MM.1S (cell line): Measurements from ENCODE around the gene KIF17.

Experiments used
- DNase-seq: peaks from one replicate; pipeline ENCODE4 v3.0.0-alpha.2; 2015
- H2AFZ ChIP-seq: fragments of 300-600 bp; sonication (generic); 2 replicates; pipeline ENCODE4 v1.6.0; 2016; ENCODE audit warnings: antibody characterized with exemption, low read length
- H3F3A ChIP-seq: fragments of 300-600 bp; sonication (generic); 2 replicates; pipeline ENCODE4 v1.6.1; 2016; ENCODE audit warnings: mild to moderate bottlenecking, antibody characterized with exemption, low read length, moderate library complexity, mixed read lengths; ENCODE audit not compliant: insufficient read depth
- H3K27ac ChIP-seq: fragments of 300-600 bp; sonication (generic); 2 replicates; pipeline ENCODE4 v1.5.1; 2016; ENCODE audit warnings: mild to moderate bottlenecking, low read length
- H3K27me3 ChIP-seq: fragments of 300-600 bp; sonication (generic); replicated peaks from 2 replicates; pipeline ENCODE4 v1.6.0; 2016; ENCODE audit warnings: low read length; ENCODE audit not compliant: insufficient read depth
- H3K36me3 ChIP-seq: fragments of 300-600 bp; sonication (generic); replicated peaks from 2 replicates; pipeline ENCODE4 v1.6.1; 2016; ENCODE audit warnings: mild to moderate bottlenecking, low read length, mixed read lengths; ENCODE audit not compliant: insufficient read depth
- H3K4me1 ChIP-seq: fragments of 300-600 bp; sonication (generic); 2 replicates; pipeline ENCODE4 v1.6.1; 2016; ENCODE audit warnings: low read length, mixed read lengths
- H3K4me2 ChIP-seq: fragments of 300-600 bp; sonication (generic); 2 replicates; pipeline ENCODE4 v1.6.0; 2016; ENCODE audit warnings: low read depth, low read length
- H3K4me3 ChIP-seq: fragments of 300-600 bp; sonication (generic); 2 replicates; pipeline ENCODE4 v1.5.1; 2016; ENCODE audit warnings: low read length, mixed read lengths
- H3K79me2 ChIP-seq: fragments of 300-600 bp; sonication (generic); 2 replicates; pipeline ENCODE4 v1.6.1; 2016; ENCODE audit warnings: mixed run types, low read length, mixed read lengths
- H3K9ac ChIP-seq: fragments of 300-600 bp; sonication (generic); 2 replicates; pipeline ENCODE4 v1.6.1; 2016; ENCODE audit warnings: low read length, mixed read lengths
- H3K9me2 ChIP-seq: fragments of 300-600 bp; sonication (generic); replicated peaks from 2 replicates; pipeline ENCODE4 v1.6.1; 2016; ENCODE audit warnings: mild to moderate bottlenecking, low read length, mixed read lengths; ENCODE audit not compliant: insufficient read depth
- H3K9me3 ChIP-seq: fragments of 300-600 bp; sonication (generic); replicated peaks from 2 replicates; pipeline ENCODE4 v1.6.1; 2016; ENCODE audit warnings: mild to moderate bottlenecking, low read length, mixed read lengths; ENCODE audit not compliant: insufficient read depth
- H4K20me1 ChIP-seq: fragments of 300-600 bp; sonication (generic); 2 replicates; pipeline ENCODE4 v1.6.1; 2016; ENCODE audit warnings: mild to moderate bottlenecking, low read length, moderate library complexity, mixed read lengths; ENCODE audit not compliant: insufficient read depth
- CTCF ChIP-seq: fragments of 300-600 bp; sonication (generic); IDR thresholded peaks from 2 replicates; pipeline ENCODE4 v1.5.1; 2016; ENCODE audit warnings: antibody characterized with exemption, low read length, mixed read lengths
- EZH2 ChIP-seq: fragments of 300-600 bp; sonication (generic); optimal IDR thresholded peaks from 2 replicates; pipeline ENCODE3; 2017; ENCODE audit warnings: low read depth, mild to moderate bottlenecking, antibody characterized with exemption, low read length, mixed read lengths
- EZH2phosphoT487 ChIP-seq: fragments of 300-600 bp; sonication (generic); IDR thresholded peaks from 2 replicates; pipeline ENCODE4 v1.6.1; 2018; ENCODE audit warnings: antibody characterized with exemption, low read length

KIF17 gene

DNA sequence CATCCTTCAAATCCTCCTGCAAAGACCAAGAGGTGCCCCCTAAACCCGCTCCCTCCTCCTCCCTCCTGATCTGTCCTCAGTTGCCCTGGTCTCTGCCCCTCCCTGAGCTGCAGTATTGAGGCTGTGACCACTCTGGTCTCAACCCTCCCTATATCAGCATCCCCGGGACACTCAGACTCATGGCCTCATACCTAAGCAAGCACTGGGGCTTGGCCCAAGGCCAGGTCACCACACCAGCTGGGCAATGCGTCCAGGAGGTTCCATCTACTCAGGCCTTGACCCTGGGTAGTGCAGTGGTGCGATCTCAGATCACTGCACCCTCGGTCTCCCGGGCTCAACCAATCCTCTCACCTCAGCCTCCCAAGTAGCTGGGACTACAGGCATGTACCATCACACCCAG is 9.8 kb downstream of the KIF17 start:
- no peak overlapping the region for H3K9ac ChIP-seq
- H3K9me2 ChIP-seq: no peaks in the 10 kb centered on the region
- TF ChIP-seq EZH2: no peak
- TF ChIP-seq CTCF: no peak
- TF ChIP-seq EZH2phosphoT487: no peak
- H3K4me3 ChIP-seq: no peak overlapping the region
- no peaks in the 10 kb centered on the region for H3F3A ChIP-seq
- H3K36me3 ChIP-seq: no peaks in the 10 kb centered on the region
- no peaks in the 10 kb centered on the region for H3K9me3 ChIP-seq
- H4K20me1 ChIP-seq: no peaks in the 10 kb centered on the region
- no peak overlapping the region for H3K27ac ChIP-seq
- H3K79me2 ChIP-seq: no peaks in the 10 kb centered on the region
- no peak overlapping the region for H3K4me2 ChIP-seq
- DNase-seq: no peak
- H3K4me1 ChIP-seq: no peaks in the 10 kb centered on the region
- H2AFZ ChIP-seq: no peak overlapping the region
- H3K27me3 ChIP-seq: peaks cover 71% of the 10 kb centered on the region

DNA sequence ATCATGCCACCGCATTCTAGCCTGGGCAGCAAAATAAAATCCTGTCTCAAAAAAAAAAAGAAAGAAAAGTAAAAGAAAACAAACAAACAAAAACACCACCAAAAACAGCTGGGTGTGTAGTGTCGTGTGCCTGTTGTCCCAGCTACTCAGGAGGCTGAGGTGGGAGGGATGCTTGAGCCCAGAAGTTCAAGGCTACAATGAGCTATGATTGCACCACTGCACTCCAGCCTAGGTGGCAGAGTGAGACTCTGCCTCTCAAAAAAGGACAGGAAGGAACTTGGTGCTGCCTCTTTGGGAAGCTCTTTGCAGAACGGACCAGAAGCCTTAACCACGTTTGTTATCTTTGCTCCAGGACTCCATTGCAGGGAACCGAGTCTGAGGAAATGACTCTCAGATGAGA is 11.0 kb downstream of the KIF17 start:
- Histone ChIP-seq H3K4me1 (no peaks in the 10 kb centered on the region), H3K9me2 (no peaks in the 10 kb centered on the region), H3K36me3 (no peaks in the 10 kb centered on the region), H4K20me1 (no peaks in the 10 kb centered on the region), H2AFZ (no peak overlapping the region), H3K27ac (no peak overlapping the region), H3K9me3 (no peaks in the 10 kb centered on the region), H3K4me3 (no peak overlapping the region), H3K9ac (no peak overlapping the region), H3K27me3 (peaks cover 78% of the 10 kb centered on the region), H3K79me2 (no peaks in the 10 kb centered on the region), H3K4me2 (no peak overlapping the region), H3F3A (no peaks in the 10 kb centered on the region)
- no peak for TF ChIP-seq CTCF
- no peak for TF ChIP-seq EZH2phosphoT487
- TF ChIP-seq EZH2: no peak
- DNase-seq: no peak

- TF ChIP-seq EZH2: no peak
- no peak for TF ChIP-seq CTCF
- Histone ChIP-seq H3K9me3 (no peaks in the 10 kb centered on the region), H3K36me3 (no peaks in the 10 kb centered on the region), H3K79me2 (no peaks in the 10 kb centered on the region), H3K9me2 (no peaks in the 10 kb centered on the region), H3F3A (no peaks in the 10 kb centered on the region), H3K9ac (no peak overlapping the region), H4K20me1 (no peaks in the 10 kb centered on the region), H3K27me3 (peaks cover 77% of the 10 kb centered on the region), H3K27ac (no peak overlapping the region), H3K4me2 (no peak overlapping the region), H3K4me3 (no peak overlapping the region), H3K4me1 (no peaks in the 10 kb centered on the region), H2AFZ (no peak overlapping the region)
- no peak for DNase-seq
Observed at GRCh38 chr1:20705203-20705755, 12.5 kb downstream of the KIF17 start.
